Sigmoid colon (tissue), 4 donors: Measurements from ENCODE around the gene DGAT2.

Experiments used
- CTCF ChIP-seq, 4 experiments: fragments of 450-650 bp in 3 of 4; fragments of 200-600 bp in 1 of 4; IDR thresholded peaks; one replicate each; pipeline ENCODE4 v1.5.1; 2016 to 2019; ENCODE audit warnings: antibody characterized with exemption in 4 of 4, mild to moderate bottlenecking in 3 of 4, moderate library complexity in 2 of 4
- POLR2A ChIP-seq, 2 donors: fragments of 450-650 bp; IDR thresholded peaks; one replicate each; pipeline ENCODE4 v1.6.1; 2016; ENCODE audit warnings: antibody characterized with exemption in 2 of 2, mild to moderate bottlenecking in 2 of 2, moderate library complexity in 2 of 2
- POLR2AphosphoS5 ChIP-seq, 4 donors: sonication (generic); formaldehyde crosslinking; IDR thresholded peaks; one replicate each; pipeline ENCODE4 v1.6.1; 2017; ENCODE audit warnings: antibody characterized with exemption in 4 of 4

GRCh38 chr11:75841739-75842138 is 73.2 kb downstream of the DGAT2 start:
- no peak for TF ChIP-seq CTCF (IDR thresholded peaks at IDR 0.05)
- no peak for TF ChIP-seq POLR2AphosphoS5 (IDR thresholded peaks at IDR 0.05)
- TF ChIP-seq POLR2A (IDR thresholded peaks at IDR 0.05) = no peak
